ENCODE measurements around the gene SYT8.

The SYT8 gene

DNA sequence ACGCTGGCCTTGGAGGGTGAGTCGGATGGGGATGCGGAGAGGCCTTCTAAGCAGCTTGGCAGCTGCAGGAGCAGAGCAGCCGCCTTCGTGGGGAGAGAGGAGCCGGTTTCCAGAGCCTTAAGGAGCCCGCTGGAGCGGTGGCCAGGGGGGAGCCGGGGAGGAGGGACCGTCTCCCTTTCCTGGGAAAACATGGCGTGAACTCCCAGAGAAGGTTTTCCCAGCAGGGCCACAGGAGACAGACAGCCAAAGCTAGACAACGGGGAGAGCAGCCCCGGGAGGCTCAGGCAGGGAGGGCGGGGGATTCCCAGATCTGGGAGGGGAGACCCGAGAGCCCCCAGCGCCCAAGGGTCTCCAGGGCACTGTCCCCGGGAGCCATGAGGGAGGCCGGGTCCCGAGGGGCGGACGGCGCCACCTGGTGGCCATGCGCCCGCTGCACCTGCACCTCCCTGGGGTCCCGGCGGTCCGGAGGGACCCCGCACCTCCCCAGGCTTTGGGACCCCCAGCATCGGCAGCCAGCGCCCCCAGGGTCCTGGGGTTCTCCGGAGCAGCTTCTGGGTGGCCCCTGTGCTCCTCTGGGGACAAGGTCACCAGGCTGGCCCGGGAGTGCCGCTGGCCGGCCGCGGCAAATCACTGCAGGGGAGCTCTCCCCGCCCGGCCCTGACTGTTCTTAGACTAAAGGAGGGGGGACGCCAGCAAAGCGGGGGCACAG is 2.4 kb upstream of the SYT8 start:
- DNase-seq (ENCODE audit: low read depth) = peak; percentile 55

DNA sequence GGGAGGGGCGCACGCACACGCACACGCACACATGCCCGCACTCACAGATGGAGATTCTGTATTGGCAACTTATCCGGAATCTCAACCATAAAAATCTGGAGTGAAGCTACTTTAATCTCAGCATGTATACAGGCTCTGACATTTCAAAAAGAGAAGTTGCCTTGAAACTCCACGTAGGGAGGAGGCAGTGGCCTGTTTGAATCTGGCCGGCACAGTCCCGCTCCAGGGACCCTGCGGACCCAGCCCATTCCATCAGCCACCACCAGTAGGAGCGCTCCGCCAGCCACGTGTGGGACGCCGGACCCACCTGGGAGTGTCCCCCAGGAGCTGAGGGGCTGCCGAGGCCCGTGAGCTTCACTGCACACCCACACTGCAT is 1.9 kb upstream of the SYT8 start:
- DNase-seq (ENCODE audit: low read depth) = no peak

DNA sequence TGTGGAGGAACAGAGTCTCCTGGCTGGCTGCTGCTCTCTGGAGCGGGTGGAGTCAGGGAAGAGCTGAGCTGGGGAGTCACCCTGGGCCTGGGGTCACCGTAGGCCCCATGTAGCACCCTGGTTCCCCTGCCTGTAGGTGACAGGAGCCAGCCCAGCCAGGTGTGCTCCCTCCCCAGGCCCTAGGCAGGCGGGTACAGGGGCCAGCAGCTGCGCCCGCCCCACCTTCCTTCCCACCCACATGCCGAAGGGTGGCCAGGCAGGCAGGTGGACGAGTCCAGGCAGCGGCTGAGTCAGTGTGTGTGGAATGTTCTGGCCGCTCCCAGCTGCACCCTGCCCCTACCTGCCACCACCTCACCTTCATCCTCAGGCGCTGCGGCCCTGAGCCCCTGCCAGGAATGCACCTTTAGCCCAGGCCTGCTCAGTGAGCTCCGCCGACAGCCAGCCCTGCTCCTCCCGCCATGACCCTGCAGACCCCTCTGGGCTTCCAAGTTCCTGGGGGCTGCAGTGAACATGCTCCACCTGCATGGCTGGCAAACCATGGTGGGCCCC is 654 bp upstream of the SYT8 start:
- DNase-seq (ENCODE audit: low read depth) = no peak

DNA sequence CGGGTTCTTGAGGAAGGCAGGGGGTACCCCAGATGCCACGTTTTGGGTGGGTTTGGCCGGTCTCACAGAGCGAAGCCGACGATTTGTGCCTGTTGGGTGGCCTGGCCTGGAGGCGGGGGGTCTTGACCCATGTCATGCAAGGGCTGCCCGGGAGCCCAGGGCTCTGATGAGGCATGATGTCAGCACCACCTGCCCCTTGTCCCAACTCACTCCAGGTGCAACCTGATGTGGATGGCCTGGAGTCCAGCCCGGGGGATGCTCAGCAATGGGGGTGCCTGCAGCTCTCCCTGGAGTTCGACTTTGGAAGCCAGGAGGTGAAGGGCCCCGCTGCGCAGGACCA is 851 bp downstream of the SYT8 start:
- DNase-seq (ENCODE audit: low read depth) = no peak

DNA sequence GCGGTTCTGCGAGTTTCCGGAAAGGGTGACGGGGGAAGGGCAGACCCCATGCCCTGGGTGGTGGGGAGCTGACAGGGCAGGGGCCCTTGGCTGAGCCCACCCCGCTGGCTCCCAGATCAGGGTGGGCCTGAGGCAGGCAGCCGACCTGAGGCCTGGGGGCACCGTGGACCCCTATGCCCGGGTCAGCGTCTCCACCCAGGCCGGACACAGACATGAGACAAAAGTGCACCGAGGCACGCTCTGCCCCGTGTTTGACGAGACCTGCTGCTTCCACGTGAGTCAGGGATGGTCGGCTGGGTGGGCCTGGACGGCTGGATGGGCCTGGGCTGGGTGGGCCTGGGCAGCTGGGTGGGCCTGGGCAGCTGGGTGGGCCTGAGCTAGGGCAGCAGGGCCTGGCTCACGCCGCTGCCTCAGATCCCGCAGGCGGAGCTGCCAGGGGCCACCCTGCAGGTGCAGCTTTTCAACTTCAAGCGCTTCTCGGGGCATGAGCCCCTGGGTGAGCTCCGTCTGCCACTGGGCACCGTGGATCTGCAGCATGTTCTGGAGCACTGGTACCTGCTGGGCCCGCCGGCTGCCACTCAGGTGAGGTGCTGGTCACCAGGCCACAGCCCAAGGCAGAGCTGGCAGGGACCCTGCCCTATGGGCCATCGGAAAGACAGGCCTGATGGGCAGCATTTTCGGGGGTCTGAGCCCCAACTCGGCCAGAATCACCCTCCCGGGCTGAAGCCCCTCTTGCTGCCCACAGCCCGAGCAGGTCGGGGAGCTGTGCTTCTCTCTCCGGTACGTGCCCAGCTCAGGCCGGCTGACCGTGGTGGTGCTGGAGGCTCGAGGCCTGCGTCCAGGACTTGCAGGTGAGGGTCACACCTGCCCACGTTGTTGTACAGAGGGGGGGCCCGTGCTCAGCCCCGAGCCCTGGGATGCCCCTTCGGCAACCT is 1.5 kb downstream of the SYT8 start:
- DNase-seq (ENCODE audit: low read depth) = no peak

DNA sequence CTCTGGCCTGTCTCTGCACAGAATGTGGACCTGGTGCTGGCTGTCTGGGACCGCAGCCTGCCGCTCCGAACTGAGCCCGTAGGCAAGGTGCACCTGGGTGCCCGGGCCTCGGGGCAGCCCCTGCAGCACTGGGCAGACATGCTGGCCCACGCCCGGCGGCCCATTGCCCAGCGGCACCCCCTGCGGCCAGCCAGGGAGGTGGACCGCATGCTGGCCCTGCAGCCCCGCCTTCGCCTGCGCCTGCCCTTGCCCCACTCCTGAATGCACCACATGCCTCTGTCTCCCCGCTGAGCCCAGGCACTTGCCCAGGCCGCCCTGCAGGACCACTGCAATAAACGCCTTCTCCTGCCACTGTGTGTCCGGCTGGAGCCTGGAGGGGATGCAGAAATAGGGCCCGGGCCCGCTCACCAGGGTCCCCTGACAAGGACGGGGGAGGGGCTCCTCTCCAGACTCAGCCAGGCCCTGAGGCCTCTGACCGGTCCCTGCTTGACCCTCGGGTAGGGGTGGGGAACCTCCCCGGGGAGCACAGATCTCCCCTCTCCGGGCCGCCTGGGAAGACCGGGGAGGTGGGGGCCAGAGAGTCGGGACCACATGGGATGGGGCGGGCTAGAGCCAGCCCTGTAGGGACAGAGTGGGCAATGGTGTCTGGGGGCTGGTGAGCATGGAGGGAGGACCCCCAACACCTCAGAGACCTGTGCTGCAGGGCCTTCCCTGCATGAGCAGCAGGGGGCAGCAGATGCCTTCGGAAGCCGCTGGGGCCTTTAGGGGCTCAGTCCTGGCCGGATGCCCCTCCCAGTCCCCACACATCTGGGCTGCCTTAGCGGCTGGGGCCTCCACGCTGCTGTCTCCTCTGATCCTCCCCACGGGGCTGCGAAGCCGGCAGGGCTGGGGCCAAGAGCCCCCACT is 2.6 kb downstream of the SYT8 start:
- peak; percentile 65 for DNase-seq (ENCODE audit: low read depth)

DNA sequence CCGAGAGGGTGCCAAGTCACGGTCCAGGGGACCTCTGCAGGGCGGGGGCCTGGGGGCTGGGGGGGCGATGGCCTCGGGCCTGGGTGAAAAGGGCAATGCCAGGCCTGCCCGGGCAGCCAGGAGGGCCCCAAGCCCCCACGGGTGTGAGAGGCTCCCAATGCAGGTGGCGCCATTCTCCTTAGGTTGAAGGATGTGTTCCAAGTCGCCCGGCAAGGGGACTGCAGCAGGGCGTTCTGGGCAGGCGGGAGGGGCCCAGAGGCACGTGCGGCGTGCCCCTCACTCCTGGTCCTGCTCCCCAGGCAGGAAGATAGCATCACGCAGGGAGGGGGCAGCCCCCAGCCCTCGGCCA is 3.3 kb downstream of the SYT8 start:
- DNase-seq (ENCODE audit: low read depth) = no peak

DNA sequence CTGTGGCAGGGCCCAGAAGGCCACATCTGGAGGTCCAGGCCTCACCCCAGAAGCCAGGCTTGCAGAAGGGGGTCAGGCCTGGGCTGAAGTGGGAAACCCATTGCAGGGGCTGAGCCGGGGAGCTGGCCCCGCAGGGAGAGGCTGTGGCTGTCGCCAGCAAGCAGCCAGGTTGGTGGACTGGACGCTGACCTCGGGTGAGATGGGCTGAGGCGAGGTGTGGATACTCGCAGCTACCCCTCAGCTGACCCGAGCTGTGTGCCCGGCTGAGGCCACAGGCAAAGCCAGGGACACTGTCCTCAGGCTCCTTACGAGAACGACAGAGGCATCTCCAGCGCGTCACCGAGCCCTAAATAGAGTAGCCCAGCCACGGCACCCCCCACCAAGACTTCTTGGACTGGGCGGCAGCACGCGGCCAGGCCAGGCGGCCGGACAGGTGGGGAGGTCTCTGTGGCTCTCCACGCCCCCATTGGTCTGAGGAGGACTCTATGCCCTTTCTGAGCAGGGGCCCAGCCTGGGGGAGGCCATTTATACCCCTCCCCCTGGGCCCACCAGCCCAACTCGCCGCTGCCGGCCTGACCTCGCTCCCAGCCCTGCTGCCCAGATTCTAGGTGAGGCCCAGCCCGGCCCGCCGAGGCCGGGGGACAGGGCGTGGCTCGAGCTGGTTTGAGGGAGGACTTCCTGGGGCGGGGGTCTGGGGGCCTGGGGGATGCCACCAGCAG is 3.8 kb downstream of the SYT8 start, which contains the start of gene TNNI2:
Gene TNNI2 (plus strand): TSS at position 556 of the 719 bp plus-strand sequence. CDS start 716 bp downstream, outside the sequence.
- DNase-seq (ENCODE audit: low read depth) = no peak

DNA sequence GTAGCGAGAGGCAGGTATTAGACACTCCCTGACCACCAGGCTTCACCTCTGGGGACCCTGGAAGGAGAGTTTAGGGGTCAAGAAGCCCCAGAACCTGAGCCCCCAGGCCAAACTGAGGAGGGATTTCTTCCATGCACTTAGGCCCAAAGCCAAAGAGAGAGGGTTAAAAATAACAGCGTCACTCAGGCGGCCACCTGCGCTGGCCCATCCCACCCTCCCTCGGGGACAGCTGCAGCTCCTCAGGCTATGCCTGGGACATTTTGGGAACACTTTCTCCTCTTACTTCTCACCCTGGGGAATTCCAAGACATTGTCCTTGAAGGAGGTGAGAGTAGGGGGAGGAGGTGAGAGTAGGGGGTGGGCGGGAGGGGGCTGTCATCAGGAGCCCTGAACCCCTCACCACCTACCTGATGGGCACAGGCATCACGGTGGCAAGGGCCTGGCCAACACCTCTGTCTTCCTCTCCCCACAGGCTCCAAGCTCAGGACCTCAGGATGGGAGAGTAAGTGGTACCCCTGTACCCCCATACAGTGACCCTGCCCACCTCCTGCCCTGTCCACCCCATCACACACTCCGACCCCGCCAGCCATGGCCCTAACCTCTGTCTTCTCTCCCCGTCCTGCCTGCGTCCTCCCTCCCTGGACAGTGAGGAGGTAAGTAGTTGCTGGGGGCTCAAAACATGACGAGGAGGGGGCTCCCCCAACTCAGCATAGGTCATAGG is 4.6 kb downstream of the SYT8 start:
- no peak for DNase-seq (ENCODE audit: low read depth)

DNA sequence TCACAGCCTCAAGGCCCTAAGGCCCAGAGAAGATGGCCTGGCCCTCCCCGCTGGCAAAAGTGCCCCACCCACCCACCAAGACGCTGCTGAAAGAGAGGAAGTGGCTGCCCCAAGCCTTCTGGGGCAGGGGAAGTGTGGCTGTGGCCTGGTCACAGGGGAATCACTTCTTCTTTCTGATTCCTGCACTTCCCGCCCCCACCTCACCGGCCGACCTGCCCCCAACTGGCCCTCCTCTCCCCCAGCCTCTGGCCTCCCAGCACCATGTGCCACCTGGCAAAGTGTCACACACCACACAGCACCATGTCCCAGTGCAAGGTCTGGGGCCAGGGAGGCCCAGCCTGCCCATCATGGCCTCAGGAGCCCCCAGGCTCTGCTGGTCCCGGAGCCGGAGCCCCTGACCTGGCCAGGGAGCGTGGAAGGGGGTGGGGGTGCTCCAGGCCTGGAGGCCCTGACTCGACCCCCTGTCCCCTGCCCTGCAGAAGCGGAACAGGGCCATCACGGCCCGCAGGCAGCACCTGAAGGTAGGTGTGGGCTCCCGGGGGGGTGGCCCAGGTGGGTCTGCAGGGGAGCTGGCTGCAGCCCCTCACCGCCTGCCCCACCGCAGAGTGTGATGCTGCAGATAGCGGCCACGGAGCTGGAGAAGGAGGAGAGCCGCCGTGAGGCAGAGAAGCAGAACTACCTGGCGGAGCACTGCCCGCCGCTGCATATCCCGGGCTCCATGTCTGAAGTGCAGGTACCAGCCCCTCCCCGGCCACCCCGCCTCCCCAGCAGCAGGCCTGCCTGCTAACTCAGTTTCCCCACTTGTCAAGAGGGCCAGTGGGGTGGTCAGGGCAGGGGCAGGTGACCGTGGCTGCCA is 5.4 kb downstream of the SYT8 start:
- DNase-seq (ENCODE audit: low read depth) = no peak

DNA sequence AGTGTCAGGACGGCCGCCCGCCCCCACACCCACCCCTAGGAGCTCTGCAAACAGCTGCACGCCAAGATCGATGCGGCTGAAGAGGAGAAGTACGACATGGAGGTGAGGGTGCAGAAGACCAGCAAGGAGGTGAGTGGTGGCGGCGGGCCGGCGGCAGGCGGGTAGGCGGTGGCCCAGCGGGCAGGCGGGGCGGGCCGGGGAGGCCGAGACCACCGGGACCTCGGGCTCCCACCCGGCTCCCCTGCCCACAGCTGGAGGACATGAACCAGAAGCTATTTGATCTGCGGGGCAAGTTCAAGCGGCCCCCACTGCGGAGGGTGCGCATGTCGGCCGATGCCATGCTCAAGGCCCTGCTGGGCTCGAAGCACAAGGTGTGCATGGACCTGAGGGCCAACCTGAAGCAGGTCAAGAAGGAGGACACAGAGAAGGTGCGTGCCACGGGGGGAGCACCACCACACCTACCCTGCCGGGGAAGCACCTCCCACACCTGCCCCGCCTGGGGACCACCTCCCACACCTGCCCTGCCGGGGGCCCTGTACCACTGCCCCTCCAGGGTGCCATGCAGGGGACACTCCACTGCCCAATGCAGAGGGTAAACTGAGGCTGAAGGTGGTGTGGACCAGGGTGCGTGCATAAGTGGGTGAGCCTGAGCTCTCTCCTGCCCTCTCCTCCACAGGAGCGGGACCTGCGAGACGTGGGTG is 6.1 kb downstream of the SYT8 start:
- DNase-seq (ENCODE audit: low read depth) = no peak

DNA sequence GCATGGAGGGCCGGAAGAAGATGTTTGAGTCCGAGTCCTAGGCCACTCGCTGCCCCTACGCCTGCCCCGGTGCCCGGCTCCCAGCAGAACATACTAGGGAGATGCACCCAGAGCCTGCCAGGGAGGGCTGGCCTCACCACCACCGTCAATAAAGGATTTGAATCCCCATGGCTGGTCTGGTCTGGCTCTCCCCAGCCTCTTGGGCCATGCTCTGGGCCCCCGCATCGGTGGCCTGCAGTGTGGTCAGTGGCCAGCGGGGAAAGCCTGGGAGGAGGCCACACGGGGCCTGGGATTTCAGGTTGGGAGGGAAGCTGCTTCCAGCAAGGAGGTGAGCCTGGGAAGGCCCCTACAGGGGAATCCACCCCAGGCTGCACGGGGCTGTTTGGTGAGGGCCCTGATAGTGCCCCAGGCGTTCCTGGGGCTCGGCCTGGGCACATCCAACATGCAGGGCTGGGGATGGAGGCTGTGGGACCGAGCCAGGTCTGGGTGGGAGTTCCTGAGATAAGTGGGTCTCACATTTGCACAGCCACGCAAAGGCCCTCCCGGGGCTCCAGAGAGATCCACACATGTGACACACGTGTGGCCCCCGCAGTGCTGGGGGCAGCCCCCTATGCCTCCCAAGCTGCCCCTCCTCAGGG is 6.8 kb downstream of the SYT8 start:
- DNase-seq (ENCODE audit: low read depth) = no peak

DNA sequence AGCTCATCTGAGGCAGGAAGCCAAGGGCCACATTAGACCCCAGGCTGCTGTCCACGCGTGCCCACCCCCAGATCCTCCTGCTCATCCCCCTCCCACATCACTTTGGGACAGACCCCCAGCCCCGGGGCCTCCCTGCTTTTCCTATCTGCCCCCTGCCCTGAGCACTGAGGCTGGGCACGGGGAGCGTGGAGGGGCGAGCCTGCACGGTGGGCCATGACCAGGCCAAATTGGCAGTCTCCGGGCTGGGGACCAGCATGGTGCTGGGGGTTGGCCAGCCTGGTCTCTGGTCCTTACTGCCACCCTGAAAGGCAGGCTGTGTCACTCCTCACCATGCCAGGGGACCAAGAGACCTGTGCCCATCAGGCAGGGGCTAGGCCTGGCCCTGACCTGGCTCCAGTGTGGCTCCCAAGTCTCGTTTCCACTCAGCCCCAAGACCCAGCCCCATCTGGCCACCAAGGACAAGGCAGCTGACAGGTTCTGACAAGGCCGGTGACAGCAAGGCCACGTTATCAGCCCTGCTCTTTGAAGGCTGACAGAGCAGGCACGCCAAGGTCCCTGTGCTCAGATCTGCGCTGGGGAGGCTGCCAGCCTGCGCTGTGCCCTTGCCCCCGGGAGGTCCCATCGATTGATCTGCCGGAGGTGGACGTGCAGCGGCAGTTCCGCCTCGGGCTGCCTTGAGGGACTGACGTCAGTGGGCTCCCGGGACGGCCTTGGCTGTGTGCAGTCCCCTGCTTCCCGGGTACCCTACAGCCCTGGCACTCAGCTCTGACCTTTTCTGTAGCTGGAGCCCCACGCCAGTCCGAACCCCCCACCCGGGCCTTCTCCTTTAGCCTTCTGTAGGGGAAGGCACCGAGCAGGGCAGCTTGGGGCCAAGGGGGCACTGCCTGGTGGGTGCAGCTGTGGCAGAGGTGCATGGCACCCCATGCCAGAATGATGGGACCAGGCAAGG is 7.6 kb downstream of the SYT8 start:
- no peak for DNase-seq (ENCODE audit: low read depth)

DNA sequence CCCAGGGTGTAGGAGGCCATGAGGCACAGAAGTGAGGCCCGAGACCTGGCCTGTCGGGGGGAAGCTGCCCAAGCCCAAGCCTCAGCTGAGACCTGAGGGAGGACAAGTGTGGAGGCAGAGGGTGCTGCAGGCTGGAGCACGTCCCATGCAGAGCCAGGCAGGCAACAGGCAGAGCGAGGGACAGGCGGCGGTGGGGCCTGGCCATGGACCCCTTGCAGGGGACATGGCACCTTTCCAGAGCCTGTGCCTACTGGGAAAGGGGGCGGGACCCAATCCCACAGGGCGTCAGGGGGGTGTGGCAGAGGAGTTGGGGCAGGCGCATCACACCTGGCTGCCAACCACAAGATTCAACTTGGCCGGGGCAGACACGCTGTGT is 8.3 kb downstream of the SYT8 start:
- no peak for DNase-seq (ENCODE audit: low read depth)

DNA sequence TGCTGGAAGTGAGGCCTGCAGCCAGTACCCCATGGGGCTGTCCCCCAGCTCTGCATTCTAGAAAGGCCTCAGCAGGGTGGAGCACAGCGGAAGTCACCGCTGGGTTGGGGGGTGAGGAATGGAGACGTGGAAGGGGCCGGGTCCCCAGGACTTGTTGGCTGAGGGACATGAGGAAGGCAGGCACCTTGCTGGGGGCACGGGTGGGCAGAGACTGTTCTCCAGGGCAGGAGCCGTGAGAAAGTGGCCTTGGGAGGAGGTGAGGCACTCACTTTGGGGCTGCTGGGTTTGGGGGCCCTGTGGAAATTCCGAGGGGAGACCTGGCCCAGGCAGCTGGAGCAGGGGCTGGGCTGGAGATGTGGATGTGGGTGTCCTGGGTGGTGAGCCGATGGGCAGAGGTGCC is 9.0 kb downstream of the SYT8 start:
- DNase-seq (ENCODE audit: low read depth) = no peak

DNA sequence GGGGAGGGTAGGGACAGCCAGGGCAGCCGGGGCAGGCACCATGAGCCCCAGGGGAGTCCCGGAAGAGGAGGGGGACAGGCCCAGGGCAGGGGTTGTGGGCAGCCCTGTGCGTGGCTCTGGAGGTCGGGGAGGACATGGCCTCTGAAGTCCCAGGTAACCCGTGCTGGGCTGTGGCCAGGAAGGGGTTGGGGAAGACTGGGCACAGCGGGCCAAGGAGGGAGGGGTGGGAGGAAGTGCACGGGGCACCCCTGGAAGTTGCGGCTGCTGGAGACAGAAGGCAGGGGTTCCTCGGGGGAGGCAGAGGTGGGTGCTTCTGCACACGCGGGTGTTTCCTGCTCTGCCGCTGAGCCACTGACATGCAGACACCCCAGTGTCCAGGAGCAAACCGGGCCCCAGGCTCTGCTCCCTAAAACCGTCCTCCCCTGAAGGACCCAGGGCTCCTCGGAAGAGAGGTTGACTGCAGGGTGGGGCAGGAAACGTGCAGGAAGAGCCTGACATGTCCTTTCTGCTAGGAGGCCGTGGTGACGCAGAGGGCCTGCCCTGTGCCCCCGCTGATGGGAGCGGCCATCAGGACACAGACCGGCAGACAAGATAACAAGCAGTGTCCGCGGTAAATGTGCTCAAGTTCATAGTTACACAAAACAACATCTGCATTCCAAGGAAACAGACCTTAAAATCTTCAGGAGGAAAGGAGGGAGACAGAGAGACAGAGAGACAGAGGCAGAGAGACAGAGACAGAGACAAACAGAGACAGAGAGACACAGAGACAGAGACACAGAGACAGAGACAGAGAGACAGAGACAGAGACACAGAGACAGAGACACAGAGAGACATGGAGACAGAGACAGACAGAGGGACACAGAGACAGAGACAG is 9.7 kb downstream of the SYT8 start:
- DNase-seq (ENCODE audit: low read depth) = peak; percentile 22

DNA sequence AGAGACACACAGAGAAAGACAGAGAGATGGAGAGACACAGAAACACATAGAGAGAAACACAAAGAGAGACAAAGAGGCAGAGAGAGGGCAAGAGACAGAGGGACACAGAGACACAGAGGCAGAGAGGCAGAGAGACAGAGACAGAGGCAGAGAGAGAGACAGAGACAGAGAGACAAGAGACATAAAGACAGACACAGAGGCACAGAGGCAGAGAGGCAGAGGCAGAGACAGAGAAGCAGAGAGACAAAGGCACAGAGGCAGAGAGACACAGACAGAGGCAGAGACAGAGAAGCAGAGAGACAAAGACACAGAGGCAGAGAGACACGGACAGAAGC is 10.3 kb downstream of the SYT8 start:
- DNase-seq (ENCODE audit: low read depth) = no peak
